Osteoblast (primary cell): ENCODE measurements around the gene ISY1. TPM values are rescaled to one million over a fixed set of nuclear protein-coding genes. Genes with fewer than 3 reads are reported as not detected.
A peak's percentile ranks its signal among the peaks of the same experiment; 100 is the strongest.

ENCODE experiments used
- DNase-seq: peaks from one replicate; pipeline ENCODE4 v3.0.0; 2011; ENCODE audit warnings: low spot score, mixed read lengths; ENCODE audit not compliant: insufficient read length; ENCODE audit errors: missing footprints
- H2AFZ ChIP-seq: 2 replicates; pipeline ENCODE4 v1.6.0; 2011; ENCODE audit warnings: mild to moderate bottlenecking, low read length
- H3K27ac ChIP-seq: 2 replicates; pipeline ENCODE4 v1.5.1; 2011; ENCODE audit warnings: mild to moderate bottlenecking, low read depth, low read length, moderate library complexity
- H3K27me3 ChIP-seq: 2 replicates; pipeline ENCODE4 v1.6.0; 2012; ENCODE audit warnings: mild to moderate bottlenecking, control low read depth, inconsistent platforms, low read length, moderate library complexity; ENCODE audit not compliant: insufficient read depth
- H3K36me3 ChIP-seq: 2 replicates; pipeline ENCODE4 v1.5.1; 2011; ENCODE audit warnings: mild to moderate bottlenecking, low read length, control low read depth, moderate library complexity; ENCODE audit not compliant: insufficient read depth
- H3K4me1 ChIP-seq: 2 replicates; pipeline ENCODE4 v1.5.1; 2011; ENCODE audit warnings: mild to moderate bottlenecking, low read length, control low read depth, moderate library complexity; ENCODE audit not compliant: insufficient read depth
- H3K4me2 ChIP-seq: 2 replicates; pipeline ENCODE4 v1.6.0; 2011; ENCODE audit warnings: mild to moderate bottlenecking, low read length; ENCODE audit not compliant: insufficient read depth
- H3K4me3 ChIP-seq: fragments of 200-600 bp; sonication (generic); 3 replicates; pipeline ENCODE4 v1.5.1; 2012; ENCODE audit warnings: mild to moderate bottlenecking, low read length, inconsistent platforms; ENCODE audit not compliant: insufficient read depth
- H3K79me2 ChIP-seq: 2 replicates; pipeline ENCODE4 v1.6.0; 2012; ENCODE audit warnings: mild to moderate bottlenecking, low read length, control low read depth, inconsistent platforms; ENCODE audit not compliant: insufficient read depth
- H3K9me3 ChIP-seq: 2 replicates; pipeline ENCODE4 v1.5.1; 2011; ENCODE audit warnings: low read depth, low read length, control low read depth
- H4K20me1 ChIP-seq: 2 replicates; pipeline ENCODE4 v1.6.0; 2012; ENCODE audit warnings: mild to moderate bottlenecking, low read length, control low read depth; ENCODE audit not compliant: insufficient read depth
- CTCF ChIP-seq: IDR thresholded peaks from 2 replicates; pipeline ENCODE4 v1.5.1; 2011; ENCODE audit warnings: mild to moderate bottlenecking, low read depth, low read length, moderate library complexity; ENCODE audit errors: extremely low read depth
- total RNA-seq: library from RNA; depleted of rRNA; stranded (reverse); fragments of >200 nt; gene quantifications from 2 replicates; pipeline ENCODE4 v1.2.3, GENCODE V29; 2012

ISY1 gene
- total RNA-seq, 1 donor: 29.0 TPM

- peak overlapping the region; percentile 93 for H3K4me3 ChIP-seq
- H4K20me1 ChIP-seq: peaks cover 29% of the 10 kb centered on the region
- peak; percentile 99 for DNase-seq
- peak; percentile 29 for TF ChIP-seq CTCF
- peaks cover 49% of the 10 kb centered on the region for H3K79me2 ChIP-seq
- H3K27ac ChIP-seq: peak overlapping the region; percentile 82
- no peaks in the 10 kb centered on the region for H3K27me3 ChIP-seq
- H3K9me3 ChIP-seq: no peaks in the 10 kb centered on the region
- H3K4me2 ChIP-seq: peak overlapping the region; percentile 100
- peaks cover 9% of the 10 kb centered on the region for H3K36me3 ChIP-seq
- peaks cover 21% of the 10 kb centered on the region for H3K4me1 ChIP-seq
- H2AFZ ChIP-seq: peak overlapping the region; percentile 93
Observed at GRCh38 chr3:129120254-129121004, 40.4 kb downstream of the ISY1 start.

DNA sequence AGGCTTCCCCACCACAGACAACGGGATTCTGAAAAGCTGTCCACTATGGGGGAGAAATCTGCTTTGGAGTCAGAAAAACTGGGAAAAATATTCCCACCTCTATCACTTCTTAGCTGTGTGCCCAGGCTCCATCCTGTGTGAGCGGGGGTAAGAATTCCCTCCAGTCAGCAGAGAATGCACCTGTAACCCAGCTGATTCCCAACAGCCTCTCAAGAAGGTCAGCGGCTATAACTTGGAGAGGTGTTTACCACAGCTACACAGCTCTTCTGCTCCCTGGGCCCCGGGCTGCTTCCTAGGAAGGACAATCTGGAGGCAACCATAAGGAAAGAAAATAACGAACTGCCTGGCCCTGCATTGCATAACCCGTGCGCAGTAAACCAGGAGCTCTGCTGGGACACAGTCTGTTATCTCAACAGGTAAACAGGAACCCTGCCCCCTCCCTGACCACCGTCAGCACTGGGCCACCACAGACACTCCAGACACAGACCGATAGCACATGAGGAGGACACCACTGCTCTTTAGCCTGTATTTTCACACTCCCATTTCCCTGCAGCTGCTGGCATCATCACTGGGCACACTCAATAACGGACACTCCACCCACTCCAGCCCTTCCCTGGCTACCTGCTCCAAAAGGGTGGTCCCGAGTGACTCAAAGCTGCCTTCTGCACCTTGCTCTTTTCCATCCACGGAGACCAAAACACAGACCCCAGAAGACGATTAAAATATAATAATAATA, 41.3 kb downstream of the ISY1 start:
- Histone ChIP-seq H3K4me3 (peak overlapping the region; percentile 93), H3K79me2 (peaks cover 53% of the 10 kb centered on the region), H3K36me3 (peaks cover 15% of the 10 kb centered on the region), H3K4me2 (peak overlapping the region; percentile 100), H4K20me1 (peaks cover 32% of the 10 kb centered on the region), H3K9me3 (no peaks in the 10 kb centered on the region), H3K27me3 (no peaks in the 10 kb centered on the region), H2AFZ (peak overlapping the region; percentile 31), H3K4me1 (peaks cover 21% of the 10 kb centered on the region), H3K27ac (peak overlapping the region; percentile 82)
- DNase-seq: peak; percentile 83
- TF ChIP-seq CTCF: no peak

DNA sequence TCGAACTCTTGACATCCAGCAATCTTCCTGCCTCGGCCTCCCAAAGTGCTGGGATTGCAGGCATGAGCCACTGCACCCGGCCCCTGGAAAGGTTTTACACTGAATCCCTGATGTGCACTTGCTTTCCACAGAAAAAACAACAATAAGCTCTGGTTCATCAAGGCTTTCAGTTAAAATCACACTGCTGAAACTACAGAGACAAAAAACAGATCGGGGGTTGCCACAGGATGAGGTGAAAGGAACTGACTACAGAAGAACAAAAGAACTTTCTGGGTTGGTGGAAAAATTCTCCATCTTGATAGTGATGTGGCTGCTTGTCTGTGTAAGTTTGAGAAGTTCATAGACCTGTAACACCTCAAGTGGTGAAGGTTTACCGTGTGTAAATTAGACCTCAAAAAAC, 42.1 kb downstream of the ISY1 start:
- Histone ChIP-seq H3K79me2 (peaks cover 61% of the 10 kb centered on the region), H3K27me3 (no peaks in the 10 kb centered on the region), H3K36me3 (peaks cover 19% of the 10 kb centered on the region), H3K9me3 (no peaks in the 10 kb centered on the region), H3K4me1 (peaks cover 21% of the 10 kb centered on the region), H4K20me1 (peaks cover 35% of the 10 kb centered on the region), H3K4me3 (no peak overlapping the region), H3K4me2 (no peak overlapping the region), H3K27ac (no peak overlapping the region), H2AFZ (no peak overlapping the region)
- no peak for DNase-seq
- TF ChIP-seq CTCF: no peak

- H3K4me3 ChIP-seq: no peak overlapping the region
- peaks cover 21% of the 10 kb centered on the region for H3K4me1 ChIP-seq
- H3K36me3 ChIP-seq: peaks cover 19% of the 10 kb centered on the region
- H3K27ac ChIP-seq: no peak overlapping the region
- H4K20me1 ChIP-seq: peaks cover 31% of the 10 kb centered on the region
- TF ChIP-seq CTCF: no peak
- no peak overlapping the region for H2AFZ ChIP-seq
- no peaks in the 10 kb centered on the region for H3K9me3 ChIP-seq
- H3K4me2 ChIP-seq: no peak overlapping the region
- peaks cover 71% of the 10 kb centered on the region for H3K79me2 ChIP-seq
- no peak for DNase-seq
- no peaks in the 10 kb centered on the region for H3K27me3 ChIP-seq
Observed at GRCh38 chr3:129117134-129117533, 43.7 kb downstream of the ISY1 start.
